Pancreas (tissue), 10 donors: ENCODE results near the gene MUC5B. TPM values are rescaled to one million over a fixed set of nuclear protein-coding genes. Genes with fewer than 3 reads are reported as not detected.

Experiments used
- ATAC-seq, 4 donors: fragments of 200-7000 bp; cut with Tn5 transposase; one replicate each; pipeline versions ENCODE4 v1.8.0 to v1.9.1; 2020; ENCODE audit warnings: mild to moderate bottlenecking in 4 of 4, moderate library complexity in 4 of 4
- DNase-seq, 6 donors: peaks; one replicate each; pipeline ENCODE4 v3.0.0-alpha.2; 2020
- FAIRE-seq: peaks from 2 replicates; lab custom pipeline; 2012; peaks lifted over from hg19 to GRCh38; lab: Jason Lieb, UNC
- H3K27ac ChIP-seq, 4 donors: fragments of 200-600 bp; sonication (generic); 1 replicate in 3 of 4; 2 replicates in 1 of 4; pipeline versions ENCODE4 v1.5.0 to v1.8.0; 2020
- H3K27me3 ChIP-seq, 4 donors: fragments of 200-600 bp; one replicate each; pipeline ENCODE4 v1.8.0; 2021
- H3K36me3 ChIP-seq, 3 donors: fragments of 200-600 bp; sonication (generic) in 1 of 3; one replicate each; pipeline versions ENCODE4 v1.5.0 to v1.8.0; 2020 to 2021
- H3K4me1 ChIP-seq, 3 donors: fragments of 200-600 bp; one replicate each; pipeline ENCODE4 v1.8.0; 2021
- H3K4me3 ChIP-seq, 4 donors: fragments of 200-600 bp; sonication (generic) in 2 of 4; one replicate each; pipeline versions ENCODE4 v1.5.0 to v1.8.0; 2020 to 2021
- H3K9me3 ChIP-seq, 4 donors: fragments of 200-600 bp; one replicate each; pipeline ENCODE4 v1.8.0; 2021
- CTCF ChIP-seq, 4 donors: fragments of 200-600 bp; sonication (generic) in 3 of 4; IDR thresholded peaks; one replicate each; pipeline versions ENCODE4 v1.5.0 to v1.8.0; 2021; ENCODE audit warnings: antibody characterized with exemption in 4 of 4
- WGBS, 2 donors: extraction: QIAGEN DNeasy Blood & Tissue Kit; methylation state at CpG; one replicate each; pipeline ENCODE4 v1.1.7; 2013; 5-methylcytosine and 5-hydroxymethylcytosine counted together
- intact Hi-C, 3 donors: fragments of 100-400 bp; cut with DNase I; formaldehyde crosslinking; loops; one replicate each; pipeline versions ENCODE4 v1.11.1 to v1.14.2; 2022
- polyA plus RNA-seq, 2 donors: library from polyadenylated mRNA; stranded (reverse); fragments of 200-250 nt; gene quantifications; one replicate each; pipeline ENCODE4 v1.2.3, GENCODE V29; 2013
- total RNA-seq, 6 donors: library from RNA; stranded (reverse); fragmentation: NEBNext Ultra II Directional in 4 of 6; extraction: Animal tissue kit (Norgen Biotek cat#: 25700) in 4 of 6; gene quantifications; one replicate each; pipeline versions ENCODE4 v1.2.1 to v1.2.4, GENCODE V29; 2021 to 2023
- donor health status: healthy with polysubstance abuse.
- donor health status: DM: no; HTN: no; CAD: no; lungs with moderate emphysema.
- donor health status: DM: no; HTN: no; CAD: no.
- donor health status: control.
- donor health status: control.
- donor health status: Bipolar disorder and iron deficiency.
- donor health status: DM: yes; HTN: yes; CAD: no.
- donor health status: DM: no; HTN: no; CAD: no.
- donor health status: DM: no; HTN: no; CAD: no.
- donor health status: DM: yes; HTN: yes; CAD: no.

The MUC5B gene
- total and polyA plus RNA-seq, 8 donors = 5.1 to 65.4 (median 15.1) TPM

- no peak overlapping the region for H3K27ac ChIP-seq
- peaks cover 0 to 5% (median 2%) of the 10 kb centered on the region in 4 donors for H3K27me3 ChIP-seq
- H3K4me3 ChIP-seq = no peak overlapping the region
- ATAC-seq (no peak), DNase-seq (peak in 3 of 6 donors; percentile 11 to 51 (median 33)), FAIRE-seq (no peak)
- 49 to 66% methylated on average over 25 to 26 of the region's 26 CpGs for WGBS, 2 donors
- no peaks in the 10 kb centered on the region for H3K9me3 ChIP-seq
- H3K36me3 ChIP-seq = no peaks in the 10 kb centered on the region
- intact Hi-C loops = no loop called here
- H3K4me1 ChIP-seq = no peaks in the 10 kb centered on the region
- no peak for TF ChIP-seq CTCF (IDR thresholded peaks at IDR 0.05)
Measured at GRCh38 chr11:1198561-1199240, 24.2 kb upstream of the MUC5B start.

DNA sequence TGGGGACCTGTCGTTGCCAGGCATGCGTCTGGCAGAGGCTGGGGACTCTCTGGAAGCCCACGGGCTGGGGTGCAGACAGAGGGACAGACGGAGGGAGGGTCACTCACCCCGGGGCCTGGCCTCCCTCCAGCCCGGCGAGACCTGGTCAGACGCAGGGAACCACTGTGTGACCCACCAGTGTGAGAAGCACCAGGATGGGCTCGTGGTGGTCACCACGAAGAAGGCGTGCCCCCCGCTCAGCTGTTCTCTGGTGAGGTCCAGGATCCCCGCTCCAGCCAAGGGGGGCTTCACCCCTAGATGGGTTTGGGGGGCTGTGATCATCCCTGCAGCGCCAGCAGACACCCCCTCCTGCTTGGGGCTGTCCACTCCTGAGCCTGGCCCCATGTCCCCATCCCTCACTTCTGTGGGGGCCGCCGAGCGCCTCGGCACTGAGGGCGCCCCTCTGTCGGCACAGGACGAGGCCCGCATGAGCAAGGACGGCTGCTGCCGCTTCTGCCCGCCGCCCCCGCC lies 23.6 kb upstream of the MUC5B start:
- peaks cover 0 to 5% (median 2%) of the 10 kb centered on the region in 4 donors for H3K27me3 ChIP-seq
- H3K4me1 ChIP-seq = no peaks in the 10 kb centered on the region
- intact Hi-C loops = no loop called here
- FAIRE-seq = no peak
- TF ChIP-seq CTCF (IDR thresholded peaks at IDR 0.05) = no peak
- H3K4me3 ChIP-seq = no peak overlapping the region
- no peak for ATAC-seq
- no peaks in the 10 kb centered on the region for H3K36me3 ChIP-seq
- no peaks in the 10 kb centered on the region for H3K9me3 ChIP-seq
- peak in 2 of 6 donors; percentile 18 to 69 for DNase-seq
- H3K27ac ChIP-seq = no peak overlapping the region
- WGBS, 2 donors = 52 to 63% methylated on average over 25 to 27 of the region's 27 CpGs

DNA sequence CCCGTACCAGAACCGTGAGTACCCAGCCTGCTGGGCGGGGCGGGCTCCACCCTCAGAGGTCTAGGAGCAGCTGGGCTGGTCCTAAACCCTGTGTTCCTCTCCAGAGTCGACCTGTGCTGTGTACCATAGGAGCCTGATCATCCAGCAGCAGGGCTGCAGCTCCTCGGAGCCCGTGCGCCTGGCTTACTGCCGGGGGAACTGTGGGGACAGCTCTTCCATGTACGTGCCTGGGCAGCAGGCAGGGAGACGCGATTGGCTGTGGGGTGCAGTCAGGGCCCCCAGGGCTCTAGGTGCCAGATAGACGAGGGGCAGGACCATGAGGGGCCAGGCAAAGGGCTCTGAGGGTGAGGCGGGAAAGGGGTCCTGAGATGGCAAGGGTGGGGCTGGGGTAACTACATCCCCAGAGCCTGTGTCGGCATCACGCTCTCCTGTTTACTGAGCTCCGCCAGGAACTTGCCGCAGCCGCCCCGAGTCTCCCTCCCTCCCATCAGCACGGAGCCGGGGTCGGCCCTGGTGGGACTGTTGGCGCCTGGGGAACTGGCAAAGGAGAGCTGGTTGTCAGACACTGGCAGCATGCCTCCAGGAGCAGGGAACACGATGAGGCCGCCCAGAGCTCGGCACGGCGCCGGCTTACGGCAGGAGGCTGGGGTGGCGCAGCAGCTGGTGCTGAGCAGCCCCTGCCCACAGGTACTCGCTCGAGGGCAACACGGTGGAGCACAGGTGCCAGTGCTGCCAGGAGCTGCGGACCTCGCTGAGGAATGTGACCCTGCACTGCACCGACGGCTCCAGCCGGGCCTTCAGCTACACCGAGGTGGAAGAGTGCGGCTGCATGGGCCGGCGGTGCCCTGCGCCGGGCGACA lies 22.9 kb upstream of the MUC5B start:
- 49 to 65% methylated on average over 46 to 47 of the region's 47 CpGs for WGBS, 2 donors
- no peak overlapping the region for H3K4me3 ChIP-seq
- H3K9me3 ChIP-seq = no peaks in the 10 kb centered on the region
- no peaks in the 10 kb centered on the region for H3K4me1 ChIP-seq
- peaks cover 0 to 5% (median 2%) of the 10 kb centered on the region in 4 donors for H3K27me3 ChIP-seq
- H3K27ac ChIP-seq = no peak overlapping the region
- peak in 4 of 6 donors; percentile 13 to 72 (median 45) for DNase-seq
- intact Hi-C loops = loop anchor here in 1 of 3 donors (5.0 kb wide), 1 partner anchor 317 kb away; no protein-coding TSS in a partner anchor
- no peaks in the 10 kb centered on the region for H3K36me3 ChIP-seq
- ATAC-seq = no peak
- TF ChIP-seq CTCF (IDR thresholded peaks at IDR 0.05) = no peak
- FAIRE-seq = no peak

DNA sequence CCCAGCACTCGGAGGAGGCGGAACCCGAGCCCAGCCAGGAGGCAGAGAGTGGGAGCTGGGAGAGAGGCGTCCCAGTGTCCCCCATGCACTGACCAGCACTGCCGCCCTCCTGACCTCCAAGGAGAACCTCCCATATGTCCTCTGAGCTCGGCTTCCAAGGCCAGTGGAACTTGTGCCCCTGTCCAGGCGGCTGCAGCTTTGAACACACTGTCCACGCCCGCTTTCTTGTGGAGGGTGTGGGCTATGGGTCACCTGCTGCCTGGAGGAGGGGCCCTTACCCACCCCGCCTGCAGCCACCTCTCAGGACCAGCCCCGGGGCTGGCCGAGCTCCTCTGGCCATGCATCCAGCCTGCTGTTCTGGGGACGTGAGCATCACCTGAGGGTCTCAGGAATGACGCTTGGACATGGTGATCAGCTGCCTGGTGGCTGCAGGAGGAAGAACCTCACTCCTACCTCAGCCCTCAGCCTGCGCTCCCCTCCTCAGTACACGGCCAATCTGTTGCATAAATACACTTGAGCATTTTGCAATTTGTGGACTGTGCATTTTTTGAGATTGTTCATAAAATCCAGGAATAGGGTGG lies 22.2 kb upstream of the MUC5B start:
- Histone ChIP-seq H3K27ac (no peak overlapping the region), H3K9me3 (no peaks in the 10 kb centered on the region), H3K4me3 (no peak overlapping the region), H3K27me3 (peaks cover 0 to 5% (median 2%) of the 10 kb centered on the region in 4 donors), H3K36me3 (no peaks in the 10 kb centered on the region), H3K4me1 (no peaks in the 10 kb centered on the region)
- intact Hi-C loops = loop anchor here in 1 of 3 donors (5.0 kb wide), 1 partner anchor 317 kb away; no protein-coding TSS in a partner anchor
- TF ChIP-seq CTCF (IDR thresholded peaks at IDR 0.05) = no peak
- no peak for ATAC-seq
- WGBS, 2 donors = 49 to 62% methylated on average over 16 of the region's 16 CpGs
- FAIRE-seq = no peak
- DNase-seq = peak in 3 of 6 donors; percentile 8 to 42 (median 28)
